ENCODE measurements around the gene FKBP6. TPM values are rescaled to one million over a fixed set of nuclear protein-coding genes. Genes with fewer than 3 reads are reported as not detected.

The FKBP6 gene
- total and polyA plus RNA-seq, 2 donors = not detected

DNA sequence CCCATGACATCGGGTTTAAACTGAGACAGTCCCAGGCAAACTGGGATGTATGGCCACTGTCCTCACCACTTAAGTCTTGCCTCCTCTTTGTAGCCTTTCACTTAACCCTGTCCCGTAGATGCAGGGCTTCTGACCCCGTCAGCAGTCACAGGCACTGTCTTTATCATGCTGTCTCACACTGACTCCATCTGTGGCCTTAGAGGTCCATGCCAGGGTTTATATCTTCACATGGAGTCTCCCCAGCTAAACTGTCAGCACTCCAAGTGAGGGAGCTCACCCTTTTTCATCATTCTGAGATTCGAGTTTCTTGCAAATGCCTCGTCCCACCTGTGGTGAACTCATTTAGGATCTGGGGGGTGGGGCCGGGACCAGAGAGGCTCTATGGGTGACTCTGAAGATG, 2.8 kb downstream of the FKBP6 start:
- 64% methylated on average over 6 of the region's 6 CpGs for WGBS
- Histone ChIP-seq H3K27ac (ENCODE audit: low read depth) (no peak overlapping the region), H3K36me3 (ENCODE audit: insufficient read depth) (no peaks in the 10 kb centered on the region), H3K4me3 (ENCODE audit: low read depth, low read length) (no peak overlapping the region), H3K4me1 (ENCODE audit: insufficient read depth) (peaks cover 2% of the 10 kb centered on the region)
- no peak for DNase-seq (ENCODE audit: extremely low spot score)

DNA sequence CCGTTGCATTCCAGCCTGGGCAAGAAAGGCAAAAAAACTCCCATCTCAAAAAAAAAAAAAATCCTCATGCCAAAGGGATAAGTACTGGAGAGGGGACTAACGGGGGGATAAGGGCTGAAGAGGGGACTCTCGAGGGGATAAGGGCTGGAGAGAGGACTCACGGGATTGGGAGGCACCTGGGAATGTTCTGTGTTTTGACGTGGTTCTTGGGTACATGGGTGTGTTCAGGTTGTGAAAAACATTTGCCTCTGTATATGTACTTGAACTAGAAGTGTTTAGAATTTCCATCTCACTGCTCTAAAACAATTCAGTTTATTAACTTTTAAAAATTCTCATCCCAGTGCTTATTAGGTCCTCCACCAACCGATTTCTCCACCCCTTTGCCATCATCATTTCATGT, 4.5 kb downstream of the FKBP6 start:
- H3K4me1 ChIP-seq (ENCODE audit: insufficient read depth) = peaks cover 2% of the 10 kb centered on the region
- DNase-seq (ENCODE audit: extremely low spot score) = no peak
- H3K4me3 ChIP-seq (ENCODE audit: low read depth, low read length) = no peak overlapping the region
- no peaks in the 10 kb centered on the region for H3K36me3 ChIP-seq (ENCODE audit: insufficient read depth)
- WGBS = 67% methylated on average over 6 of the region's 6 CpGs
- no peak overlapping the region for H3K27ac ChIP-seq (ENCODE audit: low read depth)

DNA sequence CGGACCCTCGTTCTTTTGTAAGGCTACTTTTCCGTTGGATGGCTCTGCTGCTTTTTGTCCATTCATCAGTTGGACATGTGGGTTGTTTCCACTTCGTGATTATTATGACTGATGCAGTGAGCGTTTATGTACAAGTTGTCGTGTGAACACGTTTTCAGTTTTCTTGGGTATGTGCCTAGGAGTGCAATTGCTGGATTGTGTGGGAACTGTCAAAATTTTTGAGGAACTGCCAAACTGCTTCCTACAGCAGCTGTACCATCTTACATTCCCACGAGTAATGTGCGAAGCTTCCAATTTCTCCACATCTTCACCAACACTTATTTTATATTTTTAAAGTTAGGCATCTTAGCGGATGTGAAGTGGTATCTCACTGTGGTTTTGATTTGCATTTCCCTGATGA, 10.4 kb downstream of the FKBP6 start:
- H3K4me1 ChIP-seq (ENCODE audit: insufficient read depth) = peaks cover 2% of the 10 kb centered on the region
- H3K36me3 ChIP-seq (ENCODE audit: insufficient read depth) = no peaks in the 10 kb centered on the region
- DNase-seq (ENCODE audit: extremely low spot score) = no peak
- no peak overlapping the region for H3K4me3 ChIP-seq (ENCODE audit: low read depth, low read length)
- no peak overlapping the region for H3K27ac ChIP-seq (ENCODE audit: low read depth)
- 38% methylated on average over 10 of the region's 10 CpGs for WGBS

DNA sequence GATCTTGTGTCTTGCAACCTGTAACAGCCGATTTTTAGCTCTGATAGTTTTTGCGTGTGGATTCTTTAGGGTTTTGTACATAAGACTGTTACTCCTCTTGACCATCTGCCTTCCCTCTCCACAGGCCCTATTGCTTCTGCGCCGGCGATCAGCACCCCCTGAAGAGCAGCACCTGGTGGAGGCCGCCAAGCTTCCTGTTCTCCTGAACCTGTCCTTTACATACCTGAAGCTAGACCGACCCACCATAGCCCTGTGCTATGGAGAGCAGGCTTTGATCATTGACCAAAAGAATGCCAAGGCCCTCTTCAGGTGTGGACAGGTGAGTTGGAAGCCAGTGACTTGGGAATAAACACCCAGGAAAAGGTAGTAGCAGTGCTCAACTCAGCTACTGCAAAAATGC, 12.6 kb downstream of the FKBP6 start:
- no peak overlapping the region for H3K4me3 ChIP-seq (ENCODE audit: low read depth, low read length)
- WGBS = 70% methylated on average over 7 of the region's 7 CpGs
- no peaks in the 10 kb centered on the region for H3K36me3 ChIP-seq (ENCODE audit: insufficient read depth)
- DNase-seq (ENCODE audit: extremely low spot score) = no peak
- H3K4me1 ChIP-seq (ENCODE audit: insufficient read depth) = no peaks in the 10 kb centered on the region
- no peak overlapping the region for H3K27ac ChIP-seq (ENCODE audit: low read depth)

DNA sequence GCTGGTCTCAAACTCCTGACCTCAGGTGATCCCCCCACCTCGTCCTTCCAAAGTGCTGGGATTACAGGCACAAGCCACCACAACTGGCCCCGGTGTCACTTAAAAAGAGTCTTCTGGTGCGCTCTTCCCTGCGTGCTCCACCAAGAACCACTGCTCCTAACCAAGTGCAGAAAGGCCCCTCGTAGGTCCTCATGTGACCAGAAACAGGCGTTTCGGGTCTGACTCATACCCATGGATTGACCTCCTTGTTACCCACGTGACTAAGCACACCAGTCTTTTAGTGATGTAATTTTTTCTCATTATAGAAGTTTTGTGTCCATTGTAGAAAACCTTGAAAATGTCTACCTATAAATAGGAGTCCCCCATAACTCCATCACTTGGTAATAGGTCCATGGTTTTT, 13.9 kb downstream of the FKBP6 start:
- no peak for DNase-seq (ENCODE audit: extremely low spot score)
- Histone ChIP-seq H3K27ac (ENCODE audit: low read depth) (no peak overlapping the region), H3K4me3 (ENCODE audit: low read depth, low read length) (no peak overlapping the region), H3K36me3 (ENCODE audit: insufficient read depth) (no peaks in the 10 kb centered on the region), H3K4me1 (ENCODE audit: insufficient read depth) (no peaks in the 10 kb centered on the region)
- WGBS = 55% methylated on average over 8 of the region's 8 CpGs

DNA sequence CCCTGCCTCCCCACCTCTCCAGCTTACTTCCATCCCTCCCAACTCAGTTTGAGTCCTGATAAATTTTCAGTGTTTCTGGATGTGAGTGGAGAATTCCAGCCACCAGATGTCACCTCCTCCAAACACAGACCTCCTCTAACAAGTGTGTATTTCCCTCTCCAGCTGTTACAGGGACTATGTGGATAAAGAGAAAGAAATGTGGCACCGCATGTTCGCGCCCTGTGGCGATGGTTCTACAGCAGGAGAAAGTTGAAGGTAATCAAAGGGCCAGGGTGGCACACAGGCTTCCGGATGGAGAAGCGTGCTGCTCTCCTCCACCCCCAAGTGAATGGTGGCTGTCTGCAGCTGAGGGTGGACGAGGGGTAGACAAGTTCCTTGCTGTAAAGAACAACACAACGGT, 14.7 kb downstream of the FKBP6 start:
- Histone ChIP-seq H3K4me3 (ENCODE audit: low read depth, low read length) (peak overlapping the region; percentile 1), H3K36me3 (ENCODE audit: insufficient read depth) (no peaks in the 10 kb centered on the region), H3K27ac (ENCODE audit: low read depth) (no peak overlapping the region), H3K4me1 (ENCODE audit: insufficient read depth) (no peaks in the 10 kb centered on the region)
- peak; percentile 26 for DNase-seq (ENCODE audit: extremely low spot score)
- 28% methylated on average over 8 of the region's 8 CpGs for WGBS

DNA sequence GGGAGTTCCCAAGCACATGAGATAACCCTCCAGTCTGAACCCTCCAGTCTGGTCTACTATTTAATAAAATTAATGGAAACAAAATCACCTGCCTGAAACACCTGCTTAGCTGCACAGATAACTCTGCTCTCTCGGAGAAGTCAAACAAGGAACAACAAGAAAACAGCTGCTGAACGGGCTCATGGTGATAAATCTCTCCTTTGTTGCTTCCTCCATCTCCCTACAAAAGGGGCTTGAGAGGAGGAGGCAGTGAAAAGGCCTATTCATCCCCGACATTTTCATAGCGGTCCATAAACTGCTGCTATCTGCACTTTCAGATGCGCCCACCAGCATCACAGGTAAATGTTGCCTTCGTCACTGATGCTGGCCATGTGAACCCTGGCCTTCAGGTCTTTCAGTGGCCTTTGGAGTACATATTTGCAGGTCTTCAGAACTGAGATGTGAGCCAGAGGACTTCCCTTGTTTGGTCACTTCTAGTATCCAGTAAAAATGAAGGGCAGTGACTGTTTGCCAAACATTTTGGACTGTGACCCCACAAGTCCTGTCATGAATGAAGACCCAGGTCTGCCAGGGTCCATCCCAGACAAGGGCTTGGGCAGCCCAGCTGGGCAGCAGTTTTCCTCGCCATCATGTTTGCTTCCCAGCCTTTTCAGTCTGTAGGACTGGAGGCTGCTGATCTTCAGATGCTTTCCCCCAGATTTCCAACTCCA, 15.9 kb downstream of the FKBP6 start:
- Histone ChIP-seq H3K4me3 (ENCODE audit: low read depth, low read length) (no peak overlapping the region), H3K4me1 (ENCODE audit: insufficient read depth) (no peaks in the 10 kb centered on the region), H3K36me3 (ENCODE audit: insufficient read depth) (no peaks in the 10 kb centered on the region), H3K27ac (ENCODE audit: low read depth) (no peak overlapping the region)
- DNase-seq (ENCODE audit: extremely low spot score) = no peak
- 87% methylated on average over 7 of the region's 7 CpGs for WGBS

DNA sequence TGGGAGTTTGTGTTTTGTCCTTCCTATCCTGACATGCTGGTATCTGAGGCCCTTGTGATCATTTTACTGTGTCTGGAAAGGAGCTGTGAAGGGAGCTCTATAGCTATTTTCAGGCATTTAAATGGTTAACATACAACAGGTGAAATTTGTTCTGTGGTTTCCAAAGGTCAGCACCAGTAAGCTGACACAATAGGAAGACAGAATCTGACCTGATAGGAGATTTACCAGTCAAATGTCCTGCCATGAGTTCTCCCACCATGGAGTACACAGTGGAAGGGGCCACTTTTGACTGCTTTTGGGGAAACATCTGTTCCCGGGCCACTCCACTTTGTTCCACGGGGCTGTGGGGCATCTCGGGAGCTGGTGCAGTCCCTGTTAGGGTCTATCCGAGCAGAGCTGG, 17.6 kb downstream of the FKBP6 start:
- DNase-seq (ENCODE audit: extremely low spot score) = no peak
- H3K4me1 ChIP-seq (ENCODE audit: insufficient read depth) = no peaks in the 10 kb centered on the region
- H3K4me3 ChIP-seq (ENCODE audit: low read depth, low read length) = no peak overlapping the region
- 57% methylated on average over 4 of the region's 4 CpGs for WGBS
- no peaks in the 10 kb centered on the region for H3K36me3 ChIP-seq (ENCODE audit: insufficient read depth)
- H3K27ac ChIP-seq (ENCODE audit: low read depth) = no peak overlapping the region

DNA sequence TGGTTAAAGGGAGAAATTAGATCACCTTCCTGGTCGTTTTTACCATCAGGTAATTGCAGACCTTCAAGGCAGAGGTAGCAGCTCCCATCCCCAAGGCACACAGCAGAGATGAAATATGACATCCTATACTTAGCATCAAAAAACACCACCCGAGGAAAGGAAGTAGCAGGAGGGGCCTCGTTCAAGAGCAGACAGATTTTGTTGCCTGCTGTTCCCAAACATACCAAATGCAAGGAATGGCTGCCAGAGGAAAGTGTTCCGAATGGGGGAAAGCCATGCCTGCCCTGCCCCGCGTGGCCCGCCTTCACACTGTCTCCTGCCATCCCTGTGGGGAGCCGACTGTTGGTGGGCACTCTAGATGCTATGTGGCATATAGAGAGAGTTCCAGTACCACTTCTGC, 18.0 kb downstream of the FKBP6 start:
- no peaks in the 10 kb centered on the region for H3K36me3 ChIP-seq (ENCODE audit: insufficient read depth)
- no peak for DNase-seq (ENCODE audit: extremely low spot score)
- H3K4me3 ChIP-seq (ENCODE audit: low read depth, low read length) = no peak overlapping the region
- H3K27ac ChIP-seq (ENCODE audit: low read depth) = no peak overlapping the region
- H3K4me1 ChIP-seq (ENCODE audit: insufficient read depth) = no peaks in the 10 kb centered on the region
- WGBS = 56% methylated on average over 8 of the region's 8 CpGs

DNA sequence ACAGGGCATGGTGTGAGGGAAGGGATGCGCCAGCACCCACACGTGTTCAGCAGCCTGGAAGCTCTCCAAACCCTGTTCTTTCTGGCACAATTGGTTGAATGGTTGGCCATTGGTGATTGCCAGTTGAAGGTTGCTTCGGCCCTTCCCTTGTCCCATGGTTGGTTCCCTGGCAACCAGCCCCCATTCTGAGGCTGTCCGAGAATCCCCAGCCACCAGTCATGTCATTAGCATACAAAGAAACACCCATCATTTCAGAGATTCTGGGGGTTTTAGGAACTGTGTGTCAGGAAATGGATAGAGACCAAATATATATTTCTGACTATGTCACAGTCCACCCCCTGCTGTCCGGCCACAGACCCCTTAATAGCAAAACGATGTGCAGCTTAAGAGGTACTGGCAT, 21.8 kb downstream of the FKBP6 start:
- no peak for DNase-seq (ENCODE audit: extremely low spot score)
- 79% methylated on average over 6 of the region's 6 CpGs for WGBS
- no peak overlapping the region for H3K27ac ChIP-seq (ENCODE audit: low read depth)
- no peaks in the 10 kb centered on the region for H3K4me1 ChIP-seq (ENCODE audit: insufficient read depth)
- H3K36me3 ChIP-seq (ENCODE audit: insufficient read depth) = no peaks in the 10 kb centered on the region
- H3K4me3 ChIP-seq (ENCODE audit: low read depth, low read length) = no peak overlapping the region

DNA sequence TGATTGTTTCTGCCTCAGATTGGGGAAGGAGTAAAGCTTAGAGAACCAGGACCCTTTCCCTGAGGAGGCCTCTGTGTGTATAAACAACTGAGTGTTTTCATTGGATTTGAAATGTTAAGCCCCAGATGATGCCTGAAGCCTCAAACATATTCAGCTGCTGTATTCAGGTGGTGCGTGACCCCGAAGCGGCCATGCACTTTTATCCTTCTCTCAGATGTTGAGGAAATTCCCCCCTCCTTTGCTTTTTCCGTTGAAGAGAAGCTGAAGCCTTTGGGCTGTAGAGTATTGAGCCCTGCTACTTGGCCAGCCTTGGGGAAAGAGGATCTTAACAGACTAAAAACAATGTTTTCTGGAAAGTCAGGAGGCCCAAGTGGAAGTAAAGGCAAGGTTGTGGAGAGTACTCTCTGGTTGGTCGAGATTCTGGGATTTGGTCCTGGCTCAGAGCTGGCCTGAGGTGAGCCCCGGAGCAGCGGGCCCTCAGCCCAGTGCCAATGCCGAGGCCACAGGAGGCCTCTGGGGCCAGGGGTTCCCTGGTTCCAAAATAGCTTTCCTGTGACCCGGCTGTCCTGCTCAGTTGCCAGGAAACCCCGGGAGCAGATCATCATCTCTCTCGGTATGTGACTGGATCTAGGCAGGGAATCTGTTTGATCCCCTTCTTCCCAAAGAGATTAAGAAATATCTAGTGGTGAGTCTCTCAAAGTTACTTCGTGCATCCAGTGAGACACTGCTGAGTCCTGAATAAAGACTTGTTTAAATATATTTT, 22.5 kb downstream of the FKBP6 start:
- no peak overlapping the region for H3K27ac ChIP-seq (ENCODE audit: low read depth)
- no peaks in the 10 kb centered on the region for H3K4me1 ChIP-seq (ENCODE audit: insufficient read depth)
- WGBS = 54% methylated on average over 12 of the region's 12 CpGs
- no peak for DNase-seq (ENCODE audit: extremely low spot score)
- H3K36me3 ChIP-seq (ENCODE audit: insufficient read depth) = no peaks in the 10 kb centered on the region
- H3K4me3 ChIP-seq (ENCODE audit: low read depth, low read length) = no peak overlapping the region

DNA sequence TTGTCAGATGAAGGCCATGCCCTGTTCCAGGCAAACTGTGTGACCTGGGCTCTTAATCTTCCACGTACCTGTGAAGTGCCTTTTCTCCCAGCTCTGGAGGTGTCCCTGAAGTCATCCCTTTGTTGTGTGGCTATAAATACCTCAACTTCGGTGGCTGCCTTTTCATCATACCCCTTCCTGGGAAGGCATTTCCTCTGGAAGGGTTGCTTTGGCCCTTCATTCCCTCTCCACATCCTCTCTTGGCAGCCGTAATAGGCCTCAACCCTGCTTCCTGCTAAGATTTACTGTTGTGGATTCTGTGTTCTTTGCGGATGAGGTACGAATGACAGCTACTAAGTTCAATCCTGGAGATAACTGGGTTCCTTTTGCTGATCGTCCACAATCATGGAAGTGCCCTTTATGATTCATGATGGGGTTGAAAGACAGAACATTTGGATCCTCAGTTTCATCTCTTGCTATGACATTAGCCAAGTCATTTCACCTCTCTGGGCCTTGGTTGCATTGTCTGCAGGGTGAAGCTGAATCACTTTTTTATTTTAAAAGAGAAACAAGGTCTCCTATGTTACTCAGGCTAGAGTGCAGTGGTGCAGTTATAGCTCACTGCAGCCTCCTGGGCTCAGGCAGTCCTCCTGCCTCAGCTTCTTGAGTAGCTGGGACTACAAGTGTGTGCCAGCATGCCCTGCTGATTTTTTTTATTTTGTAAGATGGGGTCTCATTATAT, 23.6 kb downstream of the FKBP6 start:
- no peak for DNase-seq (ENCODE audit: extremely low spot score)
- no peaks in the 10 kb centered on the region for H3K4me1 ChIP-seq (ENCODE audit: insufficient read depth)
- no peak overlapping the region for H3K4me3 ChIP-seq (ENCODE audit: low read depth, low read length)
- no peaks in the 10 kb centered on the region for H3K36me3 ChIP-seq (ENCODE audit: insufficient read depth)
- H3K27ac ChIP-seq (ENCODE audit: low read depth) = no peak overlapping the region
- WGBS = 56% methylated on average over 6 of the region's 6 CpGs

DNA sequence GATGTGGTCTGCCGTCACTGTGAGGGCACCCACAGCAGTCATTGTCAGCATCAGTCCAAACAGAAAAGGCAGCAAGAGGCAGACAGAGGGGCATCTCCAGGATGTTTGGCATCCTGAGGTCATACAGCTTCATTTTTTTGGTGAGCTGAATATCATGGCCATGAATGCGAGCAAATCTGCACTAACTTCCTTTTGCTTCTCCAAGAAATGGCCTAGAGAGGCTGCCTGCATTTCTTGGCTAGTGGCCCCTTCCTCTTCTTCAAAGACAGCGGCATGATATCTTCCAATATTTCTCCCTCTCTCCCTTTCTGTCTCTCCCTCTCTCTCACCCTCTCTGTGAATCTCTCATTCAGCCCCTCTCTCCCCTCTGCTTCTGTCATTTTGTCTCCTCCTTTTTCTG, 24.8 kb downstream of the FKBP6 start:
- Histone ChIP-seq H3K36me3 (ENCODE audit: insufficient read depth) (no peaks in the 10 kb centered on the region), H3K4me3 (ENCODE audit: low read depth, low read length) (no peak overlapping the region), H3K4me1 (ENCODE audit: insufficient read depth) (no peaks in the 10 kb centered on the region), H3K27ac (ENCODE audit: low read depth) (no peak overlapping the region)
- no peak for DNase-seq (ENCODE audit: extremely low spot score)
- 91% methylated on average over 3 of the region's 3 CpGs for WGBS

DNA sequence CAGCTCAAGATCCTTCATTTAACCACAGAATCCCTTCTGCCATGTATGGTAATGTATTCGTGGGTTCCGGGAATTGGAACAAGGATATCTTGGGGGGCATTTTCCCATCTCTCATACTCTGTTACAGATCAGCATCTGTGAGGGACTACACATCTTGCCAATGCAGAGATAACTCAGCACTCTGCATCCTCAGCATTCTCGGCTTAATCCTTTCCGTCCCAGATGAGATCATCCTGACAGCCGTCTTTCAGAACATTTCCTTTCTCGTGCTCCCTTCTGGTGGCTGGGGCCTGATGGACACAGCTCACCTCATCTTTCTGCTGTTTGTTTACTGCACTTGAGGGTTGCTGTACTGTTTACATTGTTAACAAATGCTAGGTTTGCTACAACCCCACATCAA, 25.3 kb downstream of the FKBP6 start:
- no peaks in the 10 kb centered on the region for H3K4me1 ChIP-seq (ENCODE audit: insufficient read depth)
- DNase-seq (ENCODE audit: extremely low spot score) = no peak
- no peak overlapping the region for H3K4me3 ChIP-seq (ENCODE audit: low read depth, low read length)
- H3K27ac ChIP-seq (ENCODE audit: low read depth) = no peak overlapping the region
- no peaks in the 10 kb centered on the region for H3K36me3 ChIP-seq (ENCODE audit: insufficient read depth)
- WGBS = 75% methylated on average over 6 of the region's 6 CpGs
